ENCODE measurements around the gene DMRT3.

GRCh38 chr9:971901-972500 lies 4.5 kb upstream of the DMRT3 start:
- TF ChIP-seq CTCF (IDR thresholded peaks at IDR 0.05) (no peak), POLR2A (IDR thresholded peaks at IDR 0.05) (no peak)

Measured in esophagus squamous epithelium (tissue), 4 donors.